Ectodermal cell (in vitro differentiated cells): Measurements from ENCODE around the gene KLF13.

Experiments used
- H3K27ac ChIP-seq: 2 replicates; pipeline ENCODE4 v1.7.0; 2013; ENCODE audit warnings: mild to moderate bottlenecking, low read depth, low read length; ENCODE audit not compliant: insufficient read depth, poor library complexity, severe bottlenecking
- H3K27me3 ChIP-seq: 2 replicates; pipeline ENCODE4 v1.7.0; 2013; ENCODE audit warnings: mild to moderate bottlenecking, low read length; ENCODE audit not compliant: insufficient read depth, control insufficient read depth, poor library complexity, severe bottlenecking
- H3K36me3 ChIP-seq: one replicate; pipeline ENCODE4 v1.7.0; 2013; ENCODE audit warnings: low read length; ENCODE audit not compliant: control insufficient read depth, insufficient read depth
- H3K4me1 ChIP-seq: one replicate; pipeline ENCODE4 v1.7.0; 2013; ENCODE audit warnings: low read length; ENCODE audit not compliant: control insufficient read depth, insufficient read depth
- H3K4me3 ChIP-seq: 2 replicates; pipeline ENCODE4 v1.7.0; 2013; ENCODE audit warnings: low read depth, low read length, control low read depth; ENCODE audit not compliant: insufficient read depth
- H3K9me3 ChIP-seq: 2 replicates; pipeline ENCODE4 v1.7.0; 2013; ENCODE audit warnings: mild to moderate bottlenecking, low read length, moderate library complexity; ENCODE audit not compliant: control insufficient read depth
- WGBS, 2 experiments: methylation state at CpG; one replicate each; pipeline ENCODE4 v1.1.7; 2013; ENCODE audit warnings: missing lambda C conversion rate in 2 of 2; 5-methylcytosine and 5-hydroxymethylcytosine counted together

Gene KLF13

DNA sequence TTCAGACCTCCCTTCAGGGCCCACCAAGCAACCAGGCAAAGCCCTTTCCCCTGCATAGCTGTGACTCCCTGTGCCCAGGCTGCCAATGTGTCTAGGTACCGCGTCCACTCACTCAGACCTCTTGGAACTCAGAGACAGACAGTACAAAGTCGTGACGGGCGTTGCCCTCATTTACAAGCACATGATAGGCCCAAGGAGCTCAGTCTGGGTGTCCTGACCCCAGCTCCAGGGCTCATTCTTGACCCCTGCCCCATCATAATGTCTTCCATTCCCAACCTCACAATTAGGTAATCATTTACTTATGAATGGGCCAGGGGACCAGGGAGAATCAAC, 56.0 kb downstream of the KLF13 start:
- H3K9me3 ChIP-seq = no peaks in the 10 kb centered on the region
- H3K27me3 ChIP-seq = no peaks in the 10 kb centered on the region
- peaks cover 3% of the 10 kb centered on the region for H3K36me3 ChIP-seq
- no peak overlapping the region for H3K27ac ChIP-seq
- no peak overlapping the region for H3K4me3 ChIP-seq
- no peaks in the 10 kb centered on the region for H3K4me1 ChIP-seq
- WGBS, 2 experiments = 90 to 93% methylated on average over 5 of the region's 5 CpGs

GRCh38 chr15:31383139-31383538, 56.5 kb downstream of the KLF13 start:
- Histone ChIP-seq H3K27ac (no peak overlapping the region), H3K27me3 (no peaks in the 10 kb centered on the region), H3K4me3 (no peak overlapping the region), H3K9me3 (no peaks in the 10 kb centered on the region), H3K4me1 (no peaks in the 10 kb centered on the region), H3K36me3 (peaks cover 3% of the 10 kb centered on the region)
- WGBS, 2 experiments = 91 to 95% methylated on average over 6 of the region's 6 CpGs

DNA sequence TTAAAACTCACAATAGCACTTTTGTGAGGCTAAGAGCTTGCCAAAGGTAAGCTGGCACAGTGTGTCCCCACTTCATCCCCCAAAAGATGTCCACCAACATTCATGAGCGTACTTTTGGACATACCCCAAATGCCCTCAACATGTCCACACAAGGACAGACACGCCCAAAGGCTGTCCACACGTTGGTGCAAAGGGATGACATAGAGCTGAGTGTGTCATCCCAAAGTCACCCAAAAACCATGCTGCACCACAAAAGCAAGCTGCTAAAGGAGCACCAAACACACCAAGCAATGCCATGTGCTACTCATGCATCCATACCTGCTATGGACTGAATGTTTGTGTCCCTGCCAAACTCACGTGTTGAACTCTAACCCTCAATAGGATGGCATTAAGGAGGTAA, 57.9 kb downstream of the KLF13 start:
- Histone ChIP-seq H3K4me1 (no peaks in the 10 kb centered on the region), H3K9me3 (no peaks in the 10 kb centered on the region), H3K36me3 (peaks cover 3% of the 10 kb centered on the region), H3K27ac (no peak overlapping the region), H3K4me3 (no peak overlapping the region), H3K27me3 (no peaks in the 10 kb centered on the region)
- 89 to 91% methylated on average over 4 of the region's 4 CpGs for WGBS, 2 experiments

GRCh38 chr15:31385736-31386135, 59.1 kb downstream of the KLF13 start:
- WGBS, 2 experiments = 83 to 91% methylated on average over 3 of the region's 3 CpGs
- no peaks in the 10 kb centered on the region for H3K4me1 ChIP-seq
- H3K27me3 ChIP-seq = no peaks in the 10 kb centered on the region

GRCh38 chr15:31387092-31387478, 60.5 kb downstream of the KLF13 start:
- no peaks in the 10 kb centered on the region for H3K36me3 ChIP-seq
- H3K9me3 ChIP-seq = no peaks in the 10 kb centered on the region
- H3K27ac ChIP-seq = no peak overlapping the region
- no peak overlapping the region for H3K4me3 ChIP-seq
- peaks cover 6% of the 10 kb centered on the region for H3K27me3 ChIP-seq
- no peaks in the 10 kb centered on the region for H3K4me1 ChIP-seq
- WGBS, 2 experiments = 80 to 100% methylated on average over 2 of the region's 2 CpGs

More at GRCh38 chr15:31385736-31386135, 59.1 kb downstream of the KLF13 start:
- Histone ChIP-seq H3K27ac (no peak overlapping the region), H3K9me3 (no peaks in the 10 kb centered on the region), H3K4me3 (no peak overlapping the region), H3K36me3 (peaks cover under 1% of the 10 kb centered on the region)

DNA sequence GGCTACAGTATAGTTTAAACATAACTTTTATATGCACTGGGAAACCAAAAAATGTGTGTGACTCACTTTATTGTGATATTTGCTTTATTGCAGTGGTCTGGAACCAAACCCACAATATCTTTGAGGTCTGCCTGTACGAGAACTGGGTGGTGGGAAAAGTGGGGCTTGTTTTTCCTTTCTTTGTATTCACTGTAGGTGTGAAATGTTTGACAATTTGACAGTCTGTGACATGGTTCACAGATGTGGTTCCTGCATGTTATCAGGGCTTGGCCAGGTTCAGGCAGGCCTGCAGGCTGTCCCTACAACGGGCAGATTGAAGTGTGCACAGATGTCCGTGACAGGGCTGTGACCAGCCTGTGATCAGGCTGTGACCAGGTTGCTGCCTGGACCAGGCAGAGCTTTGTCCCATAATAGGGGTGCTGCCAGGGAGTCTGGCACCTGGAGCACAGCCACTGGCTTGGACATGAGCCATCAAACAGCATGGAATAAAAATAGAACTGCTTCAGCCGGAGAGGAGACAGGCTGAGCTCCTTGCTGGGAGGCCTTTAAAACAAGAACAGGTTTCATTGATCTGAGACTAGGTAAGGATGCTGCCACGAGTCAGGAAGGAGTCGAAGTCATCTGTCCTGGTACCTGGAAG, 61.0 kb downstream of the KLF13 start:
- 89 to 91% methylated on average over 6 of the region's 6 CpGs for WGBS, 2 experiments
- H3K27ac ChIP-seq = no peak overlapping the region
- H3K9me3 ChIP-seq = no peaks in the 10 kb centered on the region

GRCh38 chr15:31389576-31389975, 62.9 kb downstream of the KLF13 start:
- no peaks in the 10 kb centered on the region for H3K9me3 ChIP-seq
- peaks cover 31% of the 10 kb centered on the region for H3K27me3 ChIP-seq
- H3K36me3 ChIP-seq = no peaks in the 10 kb centered on the region
- 92 to 96% methylated on average over 3 to 4 of the region's 4 CpGs for WGBS, 2 experiments
- no peak overlapping the region for H3K27ac ChIP-seq
- H3K4me1 ChIP-seq = no peaks in the 10 kb centered on the region
- no peak overlapping the region for H3K4me3 ChIP-seq

More for the DNA sequence above, 61.0 kb downstream of the KLF13 start:
- no peak overlapping the region for H3K4me3 ChIP-seq
- peaks cover 11% of the 10 kb centered on the region for H3K27me3 ChIP-seq
- no peaks in the 10 kb centered on the region for H3K4me1 ChIP-seq
- no peaks in the 10 kb centered on the region for H3K36me3 ChIP-seq

DNA sequence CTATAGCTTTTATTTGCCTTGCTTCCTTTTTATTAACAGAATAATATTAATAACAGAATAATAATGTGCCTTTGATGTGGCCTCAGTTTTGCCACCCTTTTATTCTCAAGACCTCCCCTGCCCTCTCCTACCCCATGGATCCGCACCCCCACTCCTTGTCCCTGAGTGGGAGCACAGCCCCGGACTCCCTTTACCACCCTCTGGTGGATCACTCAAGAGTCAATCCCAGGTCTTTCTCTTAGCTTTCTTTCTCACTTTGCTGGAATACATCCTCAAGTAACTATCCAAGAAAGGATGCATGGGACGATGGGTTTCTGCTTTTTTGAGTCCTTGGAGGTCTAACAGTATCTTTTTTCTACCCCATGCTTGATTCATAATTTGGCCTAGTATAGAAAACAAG, 63.4 kb downstream of the KLF13 start:
- no peak overlapping the region for H3K4me3 ChIP-seq
- no peaks in the 10 kb centered on the region for H3K9me3 ChIP-seq
- H3K27me3 ChIP-seq = peaks cover 35% of the 10 kb centered on the region
- H3K4me1 ChIP-seq = no peaks in the 10 kb centered on the region
- H3K36me3 ChIP-seq = no peaks in the 10 kb centered on the region
- no peak overlapping the region for H3K27ac ChIP-seq
- 88 to 97% methylated on average over 3 of the region's 3 CpGs for WGBS, 2 experiments

- no peak overlapping the region for H3K27ac ChIP-seq
- H3K36me3 ChIP-seq = no peaks in the 10 kb centered on the region
- 79% methylated on average over 6 of the region's 6 CpGs for WGBS, 2 experiments
- H3K4me1 ChIP-seq = no peaks in the 10 kb centered on the region
- peaks cover 35% of the 10 kb centered on the region for H3K27me3 ChIP-seq
- H3K9me3 ChIP-seq = no peaks in the 10 kb centered on the region
- no peak overlapping the region for H3K4me3 ChIP-seq
These were observed 64.3 kb downstream of the KLF13 start for GRCh38 chr15:31390777-31391486.

DNA sequence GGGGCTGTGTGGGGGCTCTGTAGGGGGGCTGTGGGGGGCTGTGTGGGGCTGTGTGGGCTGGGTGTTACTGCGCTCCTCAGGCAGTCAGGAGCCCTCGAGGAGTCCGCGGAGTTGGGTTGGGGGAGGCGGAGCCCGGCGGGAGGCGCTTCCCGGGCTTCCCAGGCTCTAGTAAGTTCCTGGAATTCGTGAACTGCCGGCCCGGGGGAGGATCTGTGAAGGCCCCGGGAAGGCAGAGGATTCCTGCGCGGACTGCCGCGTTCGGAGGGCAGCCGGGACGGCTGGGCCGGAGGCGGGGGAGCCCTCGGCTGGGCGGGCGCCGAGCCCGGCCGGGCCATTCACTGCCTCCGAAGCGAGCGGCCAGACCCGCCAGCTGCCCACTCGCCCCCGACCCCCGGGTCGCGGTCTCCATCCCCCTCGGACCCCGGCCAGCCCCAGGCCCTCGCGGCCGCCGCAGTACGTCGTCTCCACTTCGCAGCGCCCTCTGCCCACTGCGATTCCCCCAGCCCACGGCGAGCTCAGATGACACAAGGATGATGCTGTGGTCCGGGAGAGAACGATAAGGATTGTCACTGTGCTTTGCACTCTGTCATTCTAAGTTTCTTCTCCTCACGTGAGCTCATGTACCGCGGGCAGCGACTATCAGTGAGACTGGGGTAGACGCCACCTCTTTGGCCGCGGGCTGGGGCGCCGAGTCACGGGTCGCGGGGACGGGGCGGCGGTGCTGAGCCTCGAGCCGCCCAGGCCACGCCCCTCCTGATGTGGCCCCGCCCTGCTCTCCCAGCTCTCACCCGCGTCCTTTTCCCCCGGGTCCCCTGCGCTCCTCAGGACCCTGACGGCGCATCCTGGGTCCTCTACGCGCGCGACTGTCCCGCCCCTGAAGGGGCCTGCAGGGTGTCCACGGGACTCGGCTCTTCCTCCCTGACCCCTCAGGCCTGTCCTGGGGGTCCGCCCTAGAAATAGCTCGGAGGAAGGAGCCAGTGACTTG, 65.3 kb downstream of the KLF13 start:
- no peak overlapping the region for H3K27ac ChIP-seq
- 0% methylated on average over 86 of the region's 86 CpGs for WGBS, 2 experiments
- H3K4me1 ChIP-seq = no peaks in the 10 kb centered on the region
- H3K4me3 ChIP-seq = peak overlapping the region; percentile 54
- no peaks in the 10 kb centered on the region for H3K36me3 ChIP-seq
- H3K9me3 ChIP-seq = no peaks in the 10 kb centered on the region
- peaks cover 35% of the 10 kb centered on the region for H3K27me3 ChIP-seq
